ENCODE measurements around the gene POGZ.

POGZ gene

GRCh38 chr1:151485685-151486255 is 26.5 kb upstream of the POGZ start:
- TF ChIP-seq CTCF (IDR thresholded peaks at IDR 0.05) = no peak

- no peak for TF ChIP-seq CTCF (IDR thresholded peaks at IDR 0.05)
Observed at GRCh38 chr1:151482017-151482416, 22.7 kb upstream of the POGZ start.

GRCh38 chr1:151479462-151479861 is 20.2 kb upstream of the POGZ start:
- no peak for TF ChIP-seq CTCF (IDR thresholded peaks at IDR 0.05)

- TF ChIP-seq CTCF (IDR thresholded peaks at IDR 0.05) = no peak
Observed at GRCh38 chr1:151478923-151479322, 19.6 kb upstream of the POGZ start.

GRCh38 chr1:151478140-151478812 is 19.0 kb upstream of the POGZ start:
- TF ChIP-seq CTCF (IDR thresholded peaks at IDR 0.05) = no peak

- no peak for TF ChIP-seq CTCF (IDR thresholded peaks at IDR 0.05)
Observed at GRCh38 chr1:151477066-151477465, 17.8 kb upstream of the POGZ start.

- TF ChIP-seq CTCF (IDR thresholded peaks at IDR 0.05) = no peak
Observed at GRCh38 chr1:151476083-151476482, 16.8 kb upstream of the POGZ start.
